B cell (primary cell): Measurements from ENCODE around the gene TLNRD1. TPM values are rescaled to one million over a fixed set of nuclear protein-coding genes. Genes with fewer than 3 reads are reported as not detected.

Experiments used
- ATAC-seq: fragments of 200-7000 bp; cut with Tn5 transposase; one replicate; pipeline ENCODE4 v1.10.0; 2021; ENCODE audit warnings: low read depth, mild to moderate bottlenecking, moderate number of reproducible peaks, moderate library complexity
- CTCF ChIA-PET: fragments of 350-600 bp; sonication (Branson Sonifier 250); formaldehyde crosslinking; loops from one replicate; lab custom pipeline; 2021; ENCODE audit warnings: antibody characterized with exemption, inconsistent platforms; lab: Charles Lee
- POLR2A ChIA-PET: fragments of 350-600 bp; sonication (Branson Sonifier 250); formaldehyde crosslinking; loops from one replicate; lab custom pipeline; 2021; ENCODE audit warnings: antibody characterized with exemption; lab: Charles Lee
- DNase-seq: peaks from one replicate; pipeline ENCODE4 v3.0.0; 2013
- H2AFZ ChIP-seq: 2 replicates; pipeline ENCODE4 v1.6.1; 2012; ENCODE audit warnings: mild to moderate bottlenecking, low read depth, low read length; ENCODE audit not compliant: insufficient read depth, poor library complexity, severe bottlenecking
- H3K27ac ChIP-seq, 2 donors: 1 replicate in 1 of 2; 2 replicates in 1 of 2; pipeline ENCODE4 v1.5.1; 2012 to 2013; ENCODE audit warnings: low read length in 2 of 2, mild to moderate bottlenecking in 2 of 2, moderate library complexity in 1 of 2
- H3K27me3 ChIP-seq, 4 experiments: fragments of 200-600 bp in 1 of 4; sonication (generic) in 1 of 4; replicated peaks in 1 of 4; 1 replicate in 2 of 4; 2 replicates in 2 of 4; pipeline versions ENCODE4 v1.6.1 to v1.7.0; 2013 to 2016; ENCODE audit warnings: low read length in 3 of 4, mild to moderate bottlenecking in 2 of 4, mixed read lengths in 1 of 4, moderate library complexity in 1 of 4; ENCODE audit not compliant: insufficient read depth in 4 of 4, control insufficient read depth in 3 of 4; ENCODE audit errors: control extremely low read depth in 1 of 4
- H3K36me3 ChIP-seq, 2 experiments: replicated peaks in 1 of 2; 1 replicate in 1 of 2; 2 replicates in 1 of 2; pipeline versions ENCODE4 v1.6.1 to v1.7.1; 2013; ENCODE audit warnings: low read length in 1 of 2; ENCODE audit not compliant: insufficient read depth in 2 of 2, control insufficient read depth in 1 of 2; ENCODE audit errors: control extremely low read depth in 1 of 2, extremely low read depth in 1 of 2
- H3K4me1 ChIP-seq, 2 donors: fragments of 200-600 bp in 1 of 2; sonication (generic) in 1 of 2; 1 replicate in 1 of 2; 2 replicates in 1 of 2; pipeline versions ENCODE4 v1.5.1 to v1.6.1; 2013 to 2017; ENCODE audit warnings: low read length in 2 of 2; ENCODE audit not compliant: control insufficient read depth in 2 of 2, insufficient read depth in 2 of 2
- H3K4me2 ChIP-seq: replicated peaks from 2 replicates; pipeline ENCODE3; 2012; ENCODE audit warnings: mild to moderate bottlenecking, low read depth, low read length; ENCODE audit not compliant: poor library complexity, severe bottlenecking
- H3K4me3 ChIP-seq, 5 experiments: fragments of 200-600 bp in 1 of 5; sonication (generic) in 1 of 5; 1 replicate in 3 of 5; 2 replicates in 2 of 5; pipeline versions ENCODE4 v1.5.1 to v1.7.0; 2011 to 2016; ENCODE audit warnings: low read length in 4 of 5, mild to moderate bottlenecking in 4 of 5, low read depth in 2 of 5, control low read depth in 1 of 5, moderate library complexity in 1 of 5; ENCODE audit not compliant: insufficient read depth in 1 of 5; ENCODE audit errors: control extremely low read depth in 1 of 5, extremely low read depth in 1 of 5
- H3K79me2 ChIP-seq: fragments of 200-600 bp; sonication (generic); one replicate; pipeline ENCODE4 v1.6.0; 2016; ENCODE audit warnings: low read length; ENCODE audit not compliant: control insufficient read depth, insufficient read depth
- H3K9ac ChIP-seq: fragments of 200-600 bp; sonication (generic); 2 replicates; pipeline ENCODE4 v1.6.1; 2017; ENCODE audit warnings: mild to moderate bottlenecking, low read length, moderate library complexity
- H3K9me3 ChIP-seq, 3 donors: one replicate each; pipeline versions ENCODE4 v1.6.1 to v1.7.1; 2013; ENCODE audit warnings: low read length in 2 of 3; ENCODE audit not compliant: control insufficient read depth in 2 of 3, insufficient read depth in 1 of 3; ENCODE audit errors: control extremely low read depth in 1 of 3
- H4K20me1 ChIP-seq: 2 replicates; pipeline ENCODE4 v1.6.0; 2012; ENCODE audit warnings: mild to moderate bottlenecking, low read length; ENCODE audit not compliant: insufficient read depth, control insufficient read depth, poor library complexity, severe bottlenecking
- H3K27ac Mint-ChIP-seq: one replicate; pipeline ENCODE4 v1.8.0; 2021; ENCODE audit warnings: mixed read lengths
- H3K27me3 Mint-ChIP-seq: one replicate; pipeline ENCODE4 v1.8.0; 2021; ENCODE audit warnings: mixed read lengths
- H3K4me1 Mint-ChIP-seq: one replicate; pipeline ENCODE4 v1.8.0; 2021; ENCODE audit warnings: mixed read lengths
- H3K4me3 Mint-ChIP-seq: one replicate; pipeline ENCODE4 v1.8.0; 2021; ENCODE audit warnings: mixed read lengths
- H3K9me3 Mint-ChIP-seq: one replicate; pipeline ENCODE4 v1.8.0; 2022; ENCODE audit warnings: mixed read lengths; ENCODE audit not compliant: insufficient read depth
- EZH2 ChIP-seq: IDR thresholded peaks from 2 replicates; pipeline ENCODE4 v1.6.1; 2012; ENCODE audit warnings: borderline replicate concordance, low read depth, mild to moderate bottlenecking, moderate library complexity, low read length; ENCODE audit not compliant: insufficient read depth, poor library complexity, severe bottlenecking
- WGBS: methylation state at CpG from one replicate; pipeline ENCODE4 v1.1.5; 2013; ENCODE audit warnings: missing lambda C conversion rate; ENCODE audit not compliant: insufficient coverage; 5-methylcytosine and 5-hydroxymethylcytosine counted together
- intact Hi-C: fragments of 100-400 bp; cut with micrococcal nuclease; formaldehyde crosslinking; loops from one replicate; pipeline ENCODE4 v1.10.0; 2022
- polyA plus RNA-seq: library from polyadenylated mRNA; depleted of rRNA; stranded (reverse); fragments of >200 nt; gene quantifications from 2 replicates; pipeline ENCODE4 v1.2.3, GENCODE V29; 2012
- total RNA-seq, 2 donors: library from RNA; stranded (reverse); fragments of 120-200 nt in 1 of 2; gene quantifications; 1 replicate in 1 of 2; 2 replicates in 1 of 2; pipeline versions ENCODE4 v1.2.3 to v1.2.4, GENCODE V29; 2013 to 2022
- TF ChIP-seq, protein P1 (sequence below): fragments of 200-600 bp; IDR thresholded peaks from one replicate; pipeline ENCODE4 v1.8.0; 2022; ENCODE audit warnings: antibody characterized with exemption, mild to moderate bottlenecking

Gene TLNRD1
- total and polyA plus RNA-seq, 2 donors (not counting 1 experiment from before 2014, with no cell fraction given) = 11.4 to 26.7 TPM

DNA sequence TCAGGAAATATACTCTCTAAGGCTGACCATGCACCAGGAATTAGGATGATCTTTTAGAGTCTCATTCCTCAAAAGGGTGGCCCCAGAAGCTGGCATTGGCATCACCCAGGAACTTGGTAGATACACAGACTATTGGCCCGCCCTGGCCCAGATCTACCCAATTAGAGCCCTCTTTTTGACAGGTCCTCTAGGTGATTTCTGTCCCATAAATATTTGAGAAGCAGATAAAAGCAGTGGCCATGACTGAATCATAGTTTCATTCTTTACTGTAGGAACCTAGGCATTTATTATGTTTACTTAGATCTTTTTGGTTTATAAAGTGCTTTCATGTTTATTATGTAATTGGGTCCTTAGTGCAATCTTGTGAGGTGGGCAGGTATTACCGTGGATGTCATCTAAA, 7.6 kb downstream of the TLNRD1 start:
- Histone ChIP-seq H3K27ac (no peak overlapping the region), H4K20me1 (peaks cover 66% of the 10 kb centered on the region), H2AFZ (no peak overlapping the region), H3K27me3 (no peaks in the 10 kb centered on the region), H3K4me3 (no peak overlapping the region), H3K79me2 (peaks cover 98% of the 10 kb centered on the region), H3K4me1 (peaks cover 7 to 14% of the 10 kb centered on the region in 2 donors), H3K9me3 (no peaks in the 10 kb centered on the region), H3K9ac (no peak overlapping the region), H3K36me3 (peaks cover 1 to 11% of the 10 kb centered on the region in 2 experiments), H3K4me2 (no peak overlapping the region)
- Mint-ChIP-seq H3K9me3 (no peaks in the 10 kb centered on the region), H3K27me3 (no peaks in the 10 kb centered on the region), H3K4me1 (peaks cover 47% of the 10 kb centered on the region), H3K27ac (no peak overlapping the region), H3K4me3 (no peak overlapping the region)
- CTCF ChIA-PET = interaction anchor here (1.1 to 1.4 kb wide), 2 partner anchors 100 to 258 kb away, joined by 3 to 5 read pairs; no protein-coding TSS in a partner anchor
- POLR2A ChIA-PET = no interaction called here
- TF ChIP-seq EZH2 = no peak
- TF ChIP-seq, protein P1, sequence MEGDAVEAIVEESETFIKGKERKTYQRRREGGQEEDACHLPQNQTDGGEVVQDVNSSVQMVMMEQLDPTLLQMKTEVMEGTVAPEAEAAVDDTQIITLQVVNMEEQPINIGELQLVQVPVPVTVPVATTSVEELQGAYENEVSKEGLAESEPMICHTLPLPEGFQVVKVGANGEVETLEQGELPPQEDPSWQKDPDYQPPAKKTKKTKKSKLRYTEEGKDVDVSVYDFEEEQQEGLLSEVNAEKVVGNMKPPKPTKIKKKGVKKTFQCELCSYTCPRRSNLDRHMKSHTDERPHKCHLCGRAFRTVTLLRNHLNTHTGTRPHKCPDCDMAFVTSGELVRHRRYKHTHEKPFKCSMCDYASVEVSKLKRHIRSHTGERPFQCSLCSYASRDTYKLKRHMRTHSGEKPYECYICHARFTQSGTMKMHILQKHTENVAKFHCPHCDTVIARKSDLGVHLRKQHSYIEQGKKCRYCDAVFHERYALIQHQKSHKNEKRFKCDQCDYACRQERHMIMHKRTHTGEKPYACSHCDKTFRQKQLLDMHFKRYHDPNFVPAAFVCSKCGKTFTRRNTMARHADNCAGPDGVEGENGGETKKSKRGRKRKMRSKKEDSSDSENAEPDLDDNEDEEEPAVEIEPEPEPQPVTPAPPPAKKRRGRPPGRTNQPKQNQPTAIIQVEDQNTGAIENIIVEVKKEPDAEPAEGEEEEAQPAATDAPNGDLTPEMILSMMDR = no peak
- no CpG with 5 or more reads among the region's 2 CpGs for WGBS
- intact Hi-C loops = loop anchor here (10.0 kb wide), 1 partner anchor 1256 kb away; the partner anchor contains the start of genes EFL1 and SAXO2
- DNase-seq (no peak), ATAC-seq (no peak)

DNA sequence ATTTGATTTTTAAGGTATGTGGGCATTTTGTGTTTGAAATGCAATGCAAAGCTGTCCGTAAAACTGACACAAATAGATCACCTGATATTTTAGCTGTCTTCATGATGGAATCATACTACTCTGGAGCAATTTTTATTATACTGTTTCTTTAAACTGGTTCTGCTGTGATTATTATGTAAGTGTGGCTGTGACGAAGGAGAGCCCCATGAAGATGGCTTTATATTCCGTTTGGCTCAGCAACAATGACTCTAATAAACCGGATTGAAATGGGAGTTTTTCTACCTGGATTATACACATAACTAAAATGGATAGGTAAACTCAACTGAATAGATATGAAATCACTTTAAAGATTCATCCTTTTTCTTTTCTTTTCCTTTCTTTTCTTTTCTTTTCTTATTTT, 9.4 kb downstream of the TLNRD1 start:
- ChIA-PET CTCF (interaction anchor here (0.7 kb wide), 2 partner anchors 10 to 237 kb away, joined by 4 read pairs; no protein-coding TSS in a partner anchor), POLR2A (no interaction called here)
- DNase-seq (no peak), ATAC-seq (no peak)
- no peak overlapping the region for H2AFZ ChIP-seq
- peaks cover 97% of the 10 kb centered on the region for H3K79me2 ChIP-seq
- peaks cover 31% of the 10 kb centered on the region for H3K4me1 Mint-ChIP-seq
- peaks cover 0 to 1% of the 10 kb centered on the region in 2 donors for H3K4me1 ChIP-seq
- TF ChIP-seq EZH2 = no peak
- TF ChIP-seq, protein P1 = no peak
- H3K9ac ChIP-seq = no peak overlapping the region
- intact Hi-C loops = no loop called here
- no peak overlapping the region for H3K4me3 Mint-ChIP-seq
- no peaks in the 10 kb centered on the region for H3K27me3 Mint-ChIP-seq
- no peak overlapping the region for H3K4me2 ChIP-seq
- peaks cover 0 to 1% of the 10 kb centered on the region in 2 experiments for H3K36me3 ChIP-seq
- H3K4me3 ChIP-seq = no peak overlapping the region
- no CpG with 5 or more reads among the region's 4 CpGs for WGBS
- H3K27ac ChIP-seq = no peak overlapping the region
- H3K27me3 ChIP-seq = no peaks in the 10 kb centered on the region
- peaks cover 55% of the 10 kb centered on the region for H4K20me1 ChIP-seq
- no peak overlapping the region for H3K27ac Mint-ChIP-seq
- H3K9me3 ChIP-seq = no peaks in the 10 kb centered on the region
- H3K9me3 Mint-ChIP-seq = no peaks in the 10 kb centered on the region
